Liver (tissue), 3 donors: ENCODE data around the gene LGR5.

Source experiments
- HNF4A ChIP-seq, 2 donors: conservative IDR thresholded peaks; 2 replicates each; pipeline ENCODE4 v1.6.1; 2016; ENCODE audit warnings: antibody characterized with exemption in 2 of 2, mild to moderate bottlenecking in 2 of 2
- JUND ChIP-seq, 2 donors: IDR thresholded peaks; 2 replicates each; pipeline ENCODE4 v1.6.1; 2016; ENCODE audit warnings: antibody characterized with exemption in 2 of 2
- YY1 ChIP-seq: IDR thresholded peaks from 2 replicates; pipeline ENCODE4 v1.6.1; 2016; ENCODE audit warnings: antibody characterized with exemption, mild to moderate bottlenecking
- TF ChIP-seq, protein P1 (sequence below): fragments of 150-350 bp; IDR thresholded peaks from 2 replicates; pipeline ENCODE4 v1.5.1; 2017; ENCODE audit warnings: improper control_type of control experiment, low read depth, low read length; ENCODE audit not compliant: missing input control
- TF ChIP-seq, protein P2 (sequence below): IDR thresholded peaks from 2 replicates; pipeline ENCODE4 v1.6.1; 2016; ENCODE audit warnings: antibody characterized with exemption, mild to moderate bottlenecking
- TF ChIP-seq, protein P3 (sequence below): IDR thresholded peaks from 2 replicates; pipeline ENCODE4 v1.6.1; 2016; ENCODE audit warnings: antibody characterized with exemption
- donor health status: healthy.
- donor health status: healthy.

DNA sequence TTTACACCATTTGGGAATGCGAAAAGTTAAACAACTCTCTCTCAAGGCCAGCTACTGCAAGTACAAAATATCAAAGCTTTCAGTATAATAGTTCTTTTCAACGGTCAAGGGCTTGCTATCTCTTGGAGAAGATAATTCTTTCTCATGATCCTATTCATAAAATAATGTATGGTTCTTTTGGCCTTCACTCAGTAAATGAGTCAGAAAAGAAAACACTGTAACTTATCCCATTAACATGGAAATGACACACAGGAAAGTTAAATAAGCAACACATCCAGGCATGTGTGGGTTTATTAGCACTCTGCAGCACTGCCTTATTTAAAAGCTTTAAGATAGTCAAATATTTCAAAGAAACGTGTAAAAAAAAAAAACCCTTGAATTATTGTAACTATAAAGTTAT, 187.2 kb downstream of the LGR5 start:
- TF ChIP-seq, protein P1, sequence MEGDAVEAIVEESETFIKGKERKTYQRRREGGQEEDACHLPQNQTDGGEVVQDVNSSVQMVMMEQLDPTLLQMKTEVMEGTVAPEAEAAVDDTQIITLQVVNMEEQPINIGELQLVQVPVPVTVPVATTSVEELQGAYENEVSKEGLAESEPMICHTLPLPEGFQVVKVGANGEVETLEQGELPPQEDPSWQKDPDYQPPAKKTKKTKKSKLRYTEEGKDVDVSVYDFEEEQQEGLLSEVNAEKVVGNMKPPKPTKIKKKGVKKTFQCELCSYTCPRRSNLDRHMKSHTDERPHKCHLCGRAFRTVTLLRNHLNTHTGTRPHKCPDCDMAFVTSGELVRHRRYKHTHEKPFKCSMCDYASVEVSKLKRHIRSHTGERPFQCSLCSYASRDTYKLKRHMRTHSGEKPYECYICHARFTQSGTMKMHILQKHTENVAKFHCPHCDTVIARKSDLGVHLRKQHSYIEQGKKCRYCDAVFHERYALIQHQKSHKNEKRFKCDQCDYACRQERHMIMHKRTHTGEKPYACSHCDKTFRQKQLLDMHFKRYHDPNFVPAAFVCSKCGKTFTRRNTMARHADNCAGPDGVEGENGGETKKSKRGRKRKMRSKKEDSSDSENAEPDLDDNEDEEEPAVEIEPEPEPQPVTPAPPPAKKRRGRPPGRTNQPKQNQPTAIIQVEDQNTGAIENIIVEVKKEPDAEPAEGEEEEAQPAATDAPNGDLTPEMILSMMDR = no peak
- TF ChIP-seq JUND (IDR thresholded peaks at IDR 0.05) (no peak), YY1 (no peak), HNF4A (conservative IDR thresholded peaks at IDR 0.05) (no peak)
- TF ChIP-seq, protein P2, sequence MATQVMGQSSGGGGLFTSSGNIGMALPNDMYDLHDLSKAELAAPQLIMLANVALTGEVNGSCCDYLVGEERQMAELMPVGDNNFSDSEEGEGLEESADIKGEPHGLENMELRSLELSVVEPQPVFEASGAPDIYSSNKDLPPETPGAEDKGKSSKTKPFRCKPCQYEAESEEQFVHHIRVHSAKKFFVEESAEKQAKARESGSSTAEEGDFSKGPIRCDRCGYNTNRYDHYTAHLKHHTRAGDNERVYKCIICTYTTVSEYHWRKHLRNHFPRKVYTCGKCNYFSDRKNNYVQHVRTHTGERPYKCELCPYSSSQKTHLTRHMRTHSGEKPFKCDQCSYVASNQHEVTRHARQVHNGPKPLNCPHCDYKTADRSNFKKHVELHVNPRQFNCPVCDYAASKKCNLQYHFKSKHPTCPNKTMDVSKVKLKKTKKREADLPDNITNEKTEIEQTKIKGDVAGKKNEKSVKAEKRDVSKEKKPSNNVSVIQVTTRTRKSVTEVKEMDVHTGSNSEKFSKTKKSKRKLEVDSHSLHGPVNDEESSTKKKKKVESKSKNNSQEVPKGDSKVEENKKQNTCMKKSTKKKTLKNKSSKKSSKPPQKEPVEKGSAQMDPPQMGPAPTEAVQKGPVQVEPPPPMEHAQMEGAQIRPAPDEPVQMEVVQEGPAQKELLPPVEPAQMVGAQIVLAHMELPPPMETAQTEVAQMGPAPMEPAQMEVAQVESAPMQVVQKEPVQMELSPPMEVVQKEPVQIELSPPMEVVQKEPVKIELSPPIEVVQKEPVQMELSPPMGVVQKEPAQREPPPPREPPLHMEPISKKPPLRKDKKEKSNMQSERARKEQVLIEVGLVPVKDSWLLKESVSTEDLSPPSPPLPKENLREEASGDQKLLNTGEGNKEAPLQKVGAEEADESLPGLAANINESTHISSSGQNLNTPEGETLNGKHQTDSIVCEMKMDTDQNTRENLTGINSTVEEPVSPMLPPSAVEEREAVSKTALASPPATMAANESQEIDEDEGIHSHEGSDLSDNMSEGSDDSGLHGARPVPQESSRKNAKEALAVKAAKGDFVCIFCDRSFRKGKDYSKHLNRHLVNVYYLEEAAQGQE = no peak
- TF ChIP-seq, protein P3, sequence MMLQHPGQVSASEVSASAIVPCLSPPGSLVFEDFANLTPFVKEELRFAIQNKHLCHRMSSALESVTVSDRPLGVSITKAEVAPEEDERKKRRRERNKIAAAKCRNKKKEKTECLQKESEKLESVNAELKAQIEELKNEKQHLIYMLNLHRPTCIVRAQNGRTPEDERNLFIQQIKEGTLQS = no peak
